Forelimb muscle (tissue), 1 donor: ENCODE data around the gene ERN1. TPM values are rescaled to one million over a fixed set of nuclear protein-coding genes. Genes with fewer than 3 reads are reported as not detected.

Experiments
- DNase-seq: peaks from one replicate; pipeline ENCODE4 v3.0.0-alpha.2; 2013; ENCODE audit warnings: low read depth
- polyA plus RNA-seq: library from polyadenylated mRNA; unstranded; fragments of 120-200 nt; gene quantifications from one replicate; pipeline ENCODE4 v1.2.1, GENCODE V29; 2013; ENCODE audit not compliant: insufficient read length

ERN1 gene
- polyA plus RNA-seq, 1 donor: 5.6 TPM

GRCh38 chr17:64157669-64158180 lies 27.8 kb upstream of the ERN1 start:
- DNase-seq: no peak

- DNase-seq: no peak
Measured at GRCh38 chr17:64156670-64157069, 26.7 kb upstream of the ERN1 start.

- DNase-seq: peak; percentile 67
Measured at GRCh38 chr17:64155751-64156544, 26.0 kb upstream of the ERN1 start.

GRCh38 chr17:64155129-64155528 lies 25.2 kb upstream of the ERN1 start:
- no peak for DNase-seq

- no peak for DNase-seq
Measured at GRCh38 chr17:64154717-64155116, 24.8 kb upstream of the ERN1 start.

GRCh38 chr17:64154313-64154695 lies 24.4 kb upstream of the ERN1 start:
- no peak for DNase-seq

- no peak for DNase-seq
Measured at GRCh38 chr17:64153565-64154312, 23.8 kb upstream of the ERN1 start.

- DNase-seq: no peak
Measured at GRCh38 chr17:64152428-64153125, 22.6 kb upstream of the ERN1 start.

GRCh38 chr17:64151016-64151368 lies 21.0 kb upstream of the ERN1 start:
- no peak for DNase-seq

GRCh38 chr17:64150237-64151015 lies 20.5 kb upstream of the ERN1 start:
- DNase-seq: no peak

- no peak for DNase-seq
Measured at GRCh38 chr17:64149196-64149595, 19.3 kb upstream of the ERN1 start.

- DNase-seq: no peak
Measured at GRCh38 chr17:64148699-64149098, 18.8 kb upstream of the ERN1 start.

GRCh38 chr17:64148017-64148631 lies 18.2 kb upstream of the ERN1 start:
- no peak for DNase-seq

- DNase-seq: no peak
Measured at GRCh38 chr17:64147110-64148016, 17.4 kb upstream of the ERN1 start.

- DNase-seq: no peak
Measured at GRCh38 chr17:64146418-64147109, 16.6 kb upstream of the ERN1 start.

GRCh38 chr17:64145751-64146417 lies 15.9 kb upstream of the ERN1 start:
- peak; percentile 99 for DNase-seq

- no peak for DNase-seq
Measured at GRCh38 chr17:64145375-64145750, 15.4 kb upstream of the ERN1 start.

- no peak for DNase-seq
Measured at GRCh38 chr17:64139542-64139941, 9.6 kb upstream of the ERN1 start.

- DNase-seq: no peak
Measured at GRCh38 chr17:64138441-64138840, 8.5 kb upstream of the ERN1 start.
